Skeletal muscle satellite cell (primary cell): Measurements from ENCODE around the gene TALDO1.
"Not testable (repeated sequence)": the region's sequence is repeated elsewhere in the genome, so short reads cannot be mapped to it uniquely, and the experiment has no call there.

Experiments
- H3K27me3 ChIP-seq: 2 replicates; pipeline ENCODE4 v1.7.0; 2013; ENCODE audit warnings: low read length; ENCODE audit not compliant: control insufficient read depth, insufficient read depth
- H3K36me3 ChIP-seq: 2 replicates; pipeline ENCODE4 v1.7.0; 2013; ENCODE audit warnings: mild to moderate bottlenecking, control low read depth, low read length; ENCODE audit not compliant: insufficient read depth
- H3K4me1 ChIP-seq: 2 replicates; pipeline ENCODE4 v1.7.0; 2013; ENCODE audit warnings: low read length; ENCODE audit not compliant: control insufficient read depth, insufficient read depth
- H3K4me2 ChIP-seq: 2 replicates; pipeline ENCODE4 v1.7.0; 2013; ENCODE audit warnings: mild to moderate bottlenecking, low read length
- H3K4me3 ChIP-seq: 2 replicates; pipeline ENCODE4 v1.7.0; 2013; ENCODE audit warnings: low read length
- H3K9ac ChIP-seq: 2 replicates; pipeline ENCODE4 v1.7.0; 2013; ENCODE audit warnings: mild to moderate bottlenecking, low read depth, low read length, moderate library complexity
- H3K9me3 ChIP-seq: replicated peaks from 2 replicates; pipeline ENCODE4 v1.7.0; 2013; ENCODE audit warnings: mild to moderate bottlenecking, control low read depth, low read length

TALDO1 gene

GRCh38 chr11:727859-728748, 19.2 kb upstream of the TALDO1 start:
- peak overlapping the region; percentile 40 for H3K4me2 ChIP-seq
- H3K27me3 ChIP-seq = peaks cover 7% of the 10 kb centered on the region
- H3K9ac ChIP-seq = peak overlapping the region; percentile 18
- no peaks in the 10 kb centered on the region for H3K36me3 ChIP-seq
- no peak overlapping the region for H3K4me3 ChIP-seq
- peaks cover 31% of the 10 kb centered on the region for H3K4me1 ChIP-seq
- no peaks in the 10 kb centered on the region for H3K9me3 ChIP-seq

DNA sequence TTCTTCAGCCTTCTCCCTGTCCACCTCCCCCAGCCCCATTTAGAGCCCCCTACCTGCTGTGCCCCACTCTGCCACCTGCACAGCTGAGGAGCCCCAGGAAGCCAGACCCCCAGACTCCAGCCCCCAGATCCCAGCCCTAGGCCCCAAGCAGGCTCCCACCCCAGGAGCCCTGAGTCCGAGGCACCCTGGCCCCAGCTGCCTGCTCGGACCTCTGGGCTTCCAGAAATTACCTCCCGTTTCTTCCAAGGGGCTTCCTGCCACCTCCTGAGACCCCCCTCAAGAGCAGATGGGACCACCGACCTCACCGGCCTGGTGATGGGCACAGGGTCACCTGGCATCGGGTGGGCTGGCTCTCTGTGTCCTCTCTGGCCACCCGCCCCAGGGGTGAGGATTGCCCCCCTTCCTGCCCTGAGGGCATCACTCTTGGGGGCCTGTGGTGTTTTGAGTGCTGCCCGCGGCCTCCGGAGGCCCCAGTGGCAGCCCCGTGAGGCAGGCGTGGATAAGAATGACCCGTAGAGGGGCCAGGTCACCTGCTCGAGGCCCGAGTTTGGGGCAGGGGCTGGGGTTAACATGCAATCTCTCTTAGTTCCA, 18.3 kb upstream of the TALDO1 start:
- H3K27me3 ChIP-seq = peaks cover 14% of the 10 kb centered on the region
- no peaks in the 10 kb centered on the region for H3K9me3 ChIP-seq
- peaks cover 31% of the 10 kb centered on the region for H3K4me1 ChIP-seq
- H3K9ac ChIP-seq = no peak overlapping the region
- no peak overlapping the region for H3K4me2 ChIP-seq
- H3K36me3 ChIP-seq = no peaks in the 10 kb centered on the region
- H3K4me3 ChIP-seq = no peak overlapping the region

DNA sequence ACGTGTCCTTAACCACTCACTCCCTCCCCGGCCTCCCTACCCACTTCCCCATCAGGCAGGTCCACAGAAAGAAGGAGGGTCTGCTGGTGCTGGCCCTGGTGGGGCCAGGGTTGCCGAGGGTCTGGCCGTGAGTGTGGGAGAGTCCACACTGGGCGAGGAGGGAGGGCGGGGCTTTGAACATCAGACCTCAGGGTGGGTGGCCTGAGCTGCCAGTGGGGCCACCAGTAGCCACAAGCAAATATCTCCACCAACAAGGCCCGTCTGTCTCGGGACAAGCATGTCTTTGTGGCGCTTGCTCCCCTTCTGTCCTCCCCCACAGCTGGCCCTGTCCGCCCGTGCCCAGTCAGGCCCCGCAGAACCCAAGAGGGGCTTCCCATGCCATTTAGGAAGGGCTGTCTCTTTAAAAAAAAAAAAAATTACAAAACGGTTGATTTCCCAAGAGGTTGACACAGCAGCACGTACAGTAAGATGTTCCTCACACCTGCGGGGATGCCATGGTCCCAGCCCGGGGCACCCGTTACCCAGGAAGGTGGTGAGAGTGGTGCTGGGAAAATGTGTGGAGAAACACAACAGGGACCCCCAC, 17.7 kb upstream of the TALDO1 start:
- Histone ChIP-seq H3K9ac (no peak overlapping the region), H3K4me1 (peaks cover 31% of the 10 kb centered on the region), H3K9me3 (no peaks in the 10 kb centered on the region), H3K36me3 (no peaks in the 10 kb centered on the region), H3K27me3 (peaks cover 14% of the 10 kb centered on the region), H3K4me3 (no peak overlapping the region), H3K4me2 (no peak overlapping the region)

- H3K9me3 ChIP-seq = no peaks in the 10 kb centered on the region
- peaks cover 12% of the 10 kb centered on the region for H3K4me1 ChIP-seq
- no peaks in the 10 kb centered on the region for H3K36me3 ChIP-seq
- peaks cover 18% of the 10 kb centered on the region for H3K27me3 ChIP-seq
- H3K4me3 ChIP-seq = no peak overlapping the region
- no peak overlapping the region for H3K9ac ChIP-seq
- no peak overlapping the region for H3K4me2 ChIP-seq
These were observed 14.2 kb upstream of the TALDO1 start for GRCh38 chr11:733072-733471.

DNA sequence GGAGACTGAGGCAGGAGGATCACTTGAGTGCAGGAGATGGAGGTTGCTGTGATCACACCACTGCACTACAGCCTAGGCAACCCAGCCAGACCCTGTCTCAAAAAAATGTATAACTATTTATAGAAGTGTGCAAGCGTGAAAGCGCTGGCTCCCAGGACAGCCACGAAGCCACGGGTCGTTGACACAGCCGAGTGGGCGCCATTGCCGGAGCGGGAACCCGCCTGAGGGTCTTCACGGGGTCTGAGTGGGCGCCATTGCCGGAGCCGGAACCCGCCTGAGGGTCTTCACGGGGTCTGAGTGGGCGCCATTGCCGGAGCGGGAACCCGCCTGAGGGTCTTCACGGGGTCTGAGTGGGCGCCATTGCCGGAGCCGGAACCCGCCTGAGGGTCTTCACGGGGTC, 12.7 kb upstream of the TALDO1 start:
- H3K27me3 ChIP-seq = peaks cover 18% of the 10 kb centered on the region
- not testable (repeated sequence) for H3K4me1 ChIP-seq, H3K9ac ChIP-seq, H3K9me3 ChIP-seq, H3K4me2 ChIP-seq, H3K4me3 ChIP-seq, H3K36me3 ChIP-seq

- peaks cover 18% of the 10 kb centered on the region for H3K27me3 ChIP-seq
- no peaks in the 10 kb centered on the region for H3K9me3 ChIP-seq
- no peaks in the 10 kb centered on the region for H3K4me1 ChIP-seq
- no peak overlapping the region for H3K9ac ChIP-seq
- H3K4me2 ChIP-seq = no peak overlapping the region
- H3K36me3 ChIP-seq = no peaks in the 10 kb centered on the region
- no peak overlapping the region for H3K4me3 ChIP-seq
These were observed 9.9 kb upstream of the TALDO1 start for GRCh38 chr11:737366-737765.

DNA sequence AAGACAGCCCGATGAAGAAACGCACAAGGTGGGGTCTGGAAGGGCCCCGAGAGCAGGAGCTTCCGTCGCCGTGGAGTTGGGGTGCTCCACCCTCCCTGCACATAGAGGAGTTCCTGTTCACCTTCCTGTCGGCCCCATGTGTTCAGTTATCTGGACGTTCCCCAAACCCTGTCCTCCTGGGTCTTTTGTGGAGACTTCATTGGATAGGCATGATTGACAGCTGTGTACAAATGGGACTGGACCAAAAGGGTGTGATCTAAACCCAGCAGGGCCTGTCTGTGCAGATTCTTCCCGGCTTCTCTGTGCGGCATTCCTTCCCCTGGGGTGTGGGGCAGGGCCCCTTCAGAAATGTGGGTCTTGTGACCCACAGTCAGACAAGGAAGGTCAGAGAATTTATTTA, 9.4 kb upstream of the TALDO1 start:
- not testable (repeated sequence) for H3K9ac ChIP-seq, H3K4me3 ChIP-seq
- H3K27me3 ChIP-seq = peaks cover 18% of the 10 kb centered on the region

DNA sequence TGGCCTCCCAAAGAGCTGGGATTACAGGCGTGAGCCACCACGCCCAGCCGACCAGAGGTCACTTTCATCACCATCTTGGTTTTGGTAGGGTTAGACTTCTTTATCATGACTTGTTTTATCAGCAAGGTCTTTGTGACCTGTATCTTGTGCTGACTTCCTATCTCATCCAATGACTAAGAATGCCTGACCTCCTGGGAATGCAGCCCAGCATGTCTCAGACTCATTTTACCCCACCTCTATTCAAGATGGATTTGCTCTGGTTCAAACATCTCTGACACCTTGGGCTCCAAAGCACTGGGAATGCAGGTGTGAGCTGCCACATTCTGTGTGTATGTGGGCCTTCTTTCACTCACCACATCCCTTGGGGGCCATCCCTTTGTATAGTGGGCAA, 5.1 kb upstream of the TALDO1 start:
- Histone ChIP-seq H3K9me3 (no peaks in the 10 kb centered on the region), H3K4me3 (no peak overlapping the region), H3K4me1 (peaks cover 6% of the 10 kb centered on the region), H3K4me2 (no peak overlapping the region), H3K27me3 (peaks cover 8% of the 10 kb centered on the region), H3K9ac (no peak overlapping the region), H3K36me3 (no peaks in the 10 kb centered on the region)

More for the DNA sequence above, 9.4 kb upstream of the TALDO1 start:
- not testable (repeated sequence) for H3K4me1 ChIP-seq, H3K4me2 ChIP-seq, H3K36me3 ChIP-seq, H3K9me3 ChIP-seq

GRCh38 chr11:742571-743201, 4.6 kb upstream of the TALDO1 start:
- Histone ChIP-seq H3K36me3 (no peaks in the 10 kb centered on the region), H3K4me3 (no peak overlapping the region), H3K27me3 (peaks cover 2% of the 10 kb centered on the region), H3K9me3 (no peaks in the 10 kb centered on the region), H3K4me1 (peaks cover 6% of the 10 kb centered on the region), H3K4me2 (no peak overlapping the region), H3K9ac (no peak overlapping the region)

GRCh38 chr11:745428-745827, 1.8 kb upstream of the TALDO1 start:
- no peak overlapping the region for H3K9ac ChIP-seq
- no peaks in the 10 kb centered on the region for H3K27me3 ChIP-seq
- peaks cover 5% of the 10 kb centered on the region for H3K36me3 ChIP-seq
- no peak overlapping the region for H3K4me3 ChIP-seq
- H3K4me1 ChIP-seq = peaks cover 19% of the 10 kb centered on the region
- H3K9me3 ChIP-seq = no peaks in the 10 kb centered on the region
- H3K4me2 ChIP-seq = no peak overlapping the region

DNA sequence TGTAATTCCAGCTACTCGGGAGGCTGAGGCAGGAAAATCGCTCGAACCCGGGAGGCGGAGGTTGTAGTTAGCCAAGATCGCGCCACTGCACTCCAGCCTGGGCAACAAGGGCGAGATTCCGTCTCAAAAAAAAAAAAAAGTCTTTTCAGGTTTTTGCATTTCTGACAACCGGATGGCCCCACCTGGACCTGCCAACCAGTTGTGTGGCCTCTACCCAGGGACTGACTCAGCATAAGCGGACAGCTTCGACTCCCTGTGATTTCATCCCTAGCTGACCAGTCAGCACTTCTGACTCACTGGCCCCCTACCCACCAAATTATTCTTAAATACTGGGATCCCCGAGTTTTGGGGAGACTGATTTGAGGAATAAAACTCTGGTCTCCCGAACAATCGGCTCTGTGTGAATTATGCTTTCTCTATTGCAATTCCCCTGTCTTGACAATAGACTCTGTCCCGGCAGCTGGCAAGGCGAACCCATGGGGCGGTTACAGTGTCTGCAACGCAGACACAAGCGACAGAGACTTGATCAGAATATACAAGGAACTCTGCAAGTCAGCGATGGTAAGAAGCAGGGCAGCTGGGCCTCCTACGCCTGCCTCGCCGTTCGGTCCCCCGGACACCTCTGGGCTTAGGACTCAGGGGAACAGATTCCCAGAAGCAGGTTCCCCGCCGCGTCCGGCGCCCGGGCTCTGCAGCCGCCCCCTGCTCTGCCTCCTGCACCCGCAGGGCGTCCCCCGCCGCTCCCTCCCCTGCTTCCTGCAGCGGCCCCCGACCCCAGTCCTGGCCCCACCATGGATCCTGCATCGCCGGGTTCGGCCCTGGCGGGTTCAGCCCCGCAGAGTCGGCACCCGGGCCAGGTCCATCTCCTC, 741 bp upstream of the TALDO1 start:
- Histone ChIP-seq H3K27me3 (no peaks in the 10 kb centered on the region), H3K36me3 (peaks cover 5% of the 10 kb centered on the region), H3K4me3 (peak overlapping the region; percentile 82), H3K9ac (peak overlapping the region; percentile 93), H3K4me2 (peak overlapping the region; percentile 95), H3K9me3 (no peaks in the 10 kb centered on the region), H3K4me1 (peaks cover 19% of the 10 kb centered on the region)
